GM21526 (cell line): ENCODE data around the gene TGFBR3.
"Not testable (repeated sequence)": the region's sequence is repeated elsewhere in the genome, so short reads cannot be mapped to it uniquely, and the experiment has no call there.

Experiments used
- ATAC-seq: cut with Tn5 transposase; IDR thresholded peaks from one replicate; pipeline ENCODE4 v1.9.1; 2021; ENCODE audit warnings: moderate library complexity; ENCODE audit not compliant: unreplicated experiment, low FRiP score

Gene TGFBR3

GRCh38 chr1:91669584-91670350 is 216.2 kb downstream of the TGFBR3 start:
- ATAC-seq: no peak

GRCh38 chr1:91666651-91667050 is 219.3 kb downstream of the TGFBR3 start:
- ATAC-seq: not testable (repeated sequence)

GRCh38 chr1:91661121-91661520 is 224.8 kb downstream of the TGFBR3 start:
- ATAC-seq: no peak

GRCh38 chr1:91660708-91661107 is 225.2 kb downstream of the TGFBR3 start:
- no peak for ATAC-seq

GRCh38 chr1:91655912-91656449 is 230.0 kb downstream of the TGFBR3 start:
- no peak for ATAC-seq

GRCh38 chr1:91653183-91653582 is 232.8 kb downstream of the TGFBR3 start:
- no peak for ATAC-seq

- no peak for ATAC-seq
Measured at GRCh38 chr1:91651661-91652071, 234.3 kb downstream of the TGFBR3 start.

GRCh38 chr1:91651243-91651642 is 234.7 kb downstream of the TGFBR3 start:
- no peak for ATAC-seq

- no peak for ATAC-seq
Measured at GRCh38 chr1:91650764-91651163, 235.2 kb downstream of the TGFBR3 start.

- no peak for ATAC-seq
Measured at GRCh38 chr1:91647061-91647460, 238.9 kb downstream of the TGFBR3 start.

- no peak for ATAC-seq
Measured at GRCh38 chr1:91645031-91645430, 240.9 kb downstream of the TGFBR3 start.

- no peak for ATAC-seq
Measured at GRCh38 chr1:91643431-91643830, 242.5 kb downstream of the TGFBR3 start.

GRCh38 chr1:91640877-91641526 is 244.9 kb downstream of the TGFBR3 start:
- ATAC-seq: no peak

GRCh38 chr1:91637539-91637994 is 248.4 kb downstream of the TGFBR3 start:
- ATAC-seq: no peak

- ATAC-seq: no peak
Measured at GRCh38 chr1:91635763-91636162, 250.2 kb downstream of the TGFBR3 start.

- ATAC-seq: no peak
Measured at GRCh38 chr1:91633438-91633837, 252.5 kb downstream of the TGFBR3 start.

GRCh38 chr1:91631718-91632330 is 254.1 kb downstream of the TGFBR3 start:
- ATAC-seq: no peak

- ATAC-seq: no peak
Measured at GRCh38 chr1:91630803-91631202, 255.1 kb downstream of the TGFBR3 start.
